PC-9 (cell line): Measurements from ENCODE around the gene GABARAP. TPM values are rescaled to one million over a fixed set of nuclear protein-coding genes. Genes with fewer than 3 reads are reported as not detected.
A peak's percentile ranks its signal among the peaks of the same experiment; 100 is the strongest.
"Not testable (repeated sequence)": the region's sequence is repeated elsewhere in the genome, so short reads cannot be mapped to it uniquely, and the experiment has no call there.

Experiments used
- BruUV-seq: library from RNA; stranded (reverse); fragments of 400-500 nt; replicated peaks from 2 replicates; lab custom pipeline; 2021; lab: Mats Ljungman, UMichigan
- CTCF ChIA-PET: fragments of 300-600 bp; sonication (Branson Sonifier 250); formaldehyde crosslinking; loops from one replicate; lab custom pipeline; 2022; ENCODE audit warnings: antibody characterized with exemption; lab: Charles Lee
- POLR2A ChIA-PET: fragments of 300-600 bp; sonication (Branson Sonifier 250); formaldehyde crosslinking; loops from one replicate; lab custom pipeline; 2022; ENCODE audit warnings: antibody characterized with exemption; ENCODE audit not compliant: unreplicated experiment; lab: Charles Lee
- DNase-seq, 2 experiments: peaks; one replicate each; pipeline versions ENCODE4 v3.0.0 to v3.0.0-alpha.2; 2015 to 2022; ENCODE audit warnings: mixed read lengths in 1 of 2
- H2AFZ ChIP-seq: fragments of 200-600 bp; sonication (generic); 2 replicates; pipeline ENCODE4 v1.8.1; 2017; ENCODE audit warnings: antibody characterized with exemption
- H3F3A ChIP-seq: fragments of 200-600 bp; sonication (generic); 2 replicates; pipeline ENCODE4 v1.8.1; 2017; ENCODE audit warnings: antibody characterized with exemption, mild to moderate bottlenecking, low read depth; ENCODE audit not compliant: insufficient read depth
- H3K27ac ChIP-seq: fragments of 200-600 bp; sonication (generic); 2 replicates; pipeline ENCODE4 v1.6.1; 2016; ENCODE audit warnings: mixed run types
- H3K27me3 ChIP-seq: fragments of 200-600 bp; sonication (generic); 2 replicates; pipeline ENCODE4 v1.6.1; 2016; ENCODE audit warnings: low read depth, mixed run types; ENCODE audit not compliant: insufficient read depth
- H3K36me3 ChIP-seq: fragments of 200-600 bp; sonication (generic); 2 replicates; pipeline ENCODE4 v1.6.1; 2016; ENCODE audit warnings: low read depth, mixed run types
- H3K4me1 ChIP-seq: fragments of 200-600 bp; sonication (generic); replicated peaks from 2 replicates; pipeline ENCODE4 v1.6.1; 2016; ENCODE audit warnings: mixed run types; ENCODE audit not compliant: insufficient read depth
- H3K4me2 ChIP-seq: fragments of 200-600 bp; sonication (generic); 2 replicates; pipeline ENCODE4 v1.6.1; 2017; ENCODE audit warnings: mixed run types
- H3K4me3 ChIP-seq: fragments of 200-600 bp; sonication (generic); 2 replicates; pipeline ENCODE4 v1.6.1; 2016; ENCODE audit warnings: mixed run types
- H3K79me2 ChIP-seq: fragments of 200-600 bp; sonication (generic); 2 replicates; pipeline ENCODE4 v1.6.1; 2017; ENCODE audit warnings: low read depth, mixed run types
- H3K9me2 ChIP-seq: fragments of 200-600 bp; sonication (generic); 2 replicates; pipeline ENCODE4 v1.8.1; 2017; ENCODE audit warnings: mild to moderate bottlenecking; ENCODE audit not compliant: insufficient read depth
- H3K9me3 ChIP-seq: fragments of 200-600 bp; sonication (generic); 2 replicates; pipeline ENCODE4 v1.8.1; 2016; ENCODE audit warnings: low read depth; ENCODE audit not compliant: insufficient read depth
- H4K20me1 ChIP-seq: fragments of 200-600 bp; sonication (generic); 2 replicates; pipeline ENCODE4 v1.8.1; 2017; ENCODE audit not compliant: insufficient read depth
- EZH2 ChIP-seq: fragments of 200-600 bp; sonication (generic); IDR thresholded peaks from 2 replicates; pipeline ENCODE4 v1.8.0; 2017; ENCODE audit warnings: antibody characterized with exemption, low read depth
- intact Hi-C: fragments of 100-400 bp; cut with micrococcal nuclease; formaldehyde crosslinking; loops from one replicate; pipeline ENCODE4 v1.10.0; 2022; ENCODE audit not compliant: unreplicated experiment
- total RNA-seq: library from RNA; stranded (reverse); gene quantifications from 2 replicates; pipeline ENCODE4 v1.2.3, GENCODE V29; 2021
- TF ChIP-seq, protein P1 (sequence below): fragments of 200-600 bp; sonication (generic); conservative IDR thresholded peaks from 2 replicates; pipeline ENCODE4 v1.6.1; 2017; ENCODE audit warnings: mixed run types, antibody characterized with exemption, mild to moderate bottlenecking, moderate library complexity

The GABARAP gene
- total RNA-seq, 1 experiment from 2014 or later = 424 TPM

DNA sequence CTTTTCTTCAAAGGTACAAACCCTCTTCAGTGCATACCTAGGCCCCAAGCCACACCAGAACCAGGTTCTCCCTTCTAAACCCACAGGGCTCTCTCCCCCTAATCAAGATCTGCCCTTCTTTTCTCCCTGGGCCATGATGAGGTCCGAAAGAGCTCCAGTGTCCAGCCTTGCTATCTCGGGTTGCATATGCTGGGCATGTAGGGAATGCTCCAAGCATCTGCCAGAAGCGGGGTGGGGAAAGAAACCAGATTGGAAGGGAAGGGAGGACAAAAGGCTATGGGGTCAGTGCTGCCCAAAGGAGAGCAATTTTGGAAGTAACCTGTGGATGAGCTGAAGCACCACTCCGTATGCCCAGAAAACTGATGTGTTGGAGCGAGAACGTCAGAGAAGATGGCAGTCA lies 7.0 kb upstream of the GABARAP start:
- ChIA-PET POLR2A (interaction anchor here (0.6 kb wide), 1 partner anchor 439 kb away, joined by 4 read pairs; no protein-coding TSS in a partner anchor), CTCF (no interaction called here)
- peaks cover 64% of the 10 kb centered on the region for H3K79me2 ChIP-seq
- H3K27ac ChIP-seq = no peak overlapping the region
- H2AFZ ChIP-seq = no peak overlapping the region
- BruUV-seq = no TSS peak
- no peaks in the 10 kb centered on the region for H3K9me3 ChIP-seq
- H3K4me1 ChIP-seq = peaks cover 27% of the 10 kb centered on the region
- peak overlapping the region; percentile 90 for H3K4me2 ChIP-seq
- H3K9me2 ChIP-seq = no peaks in the 10 kb centered on the region
- peaks cover 6% of the 10 kb centered on the region; the same call in 1 of the 2 replicates for H4K20me1 ChIP-seq
- peaks cover 15% of the 10 kb centered on the region; the same call in 1 of the 2 replicates for H3K36me3 ChIP-seq
- TF ChIP-seq, protein P1, sequence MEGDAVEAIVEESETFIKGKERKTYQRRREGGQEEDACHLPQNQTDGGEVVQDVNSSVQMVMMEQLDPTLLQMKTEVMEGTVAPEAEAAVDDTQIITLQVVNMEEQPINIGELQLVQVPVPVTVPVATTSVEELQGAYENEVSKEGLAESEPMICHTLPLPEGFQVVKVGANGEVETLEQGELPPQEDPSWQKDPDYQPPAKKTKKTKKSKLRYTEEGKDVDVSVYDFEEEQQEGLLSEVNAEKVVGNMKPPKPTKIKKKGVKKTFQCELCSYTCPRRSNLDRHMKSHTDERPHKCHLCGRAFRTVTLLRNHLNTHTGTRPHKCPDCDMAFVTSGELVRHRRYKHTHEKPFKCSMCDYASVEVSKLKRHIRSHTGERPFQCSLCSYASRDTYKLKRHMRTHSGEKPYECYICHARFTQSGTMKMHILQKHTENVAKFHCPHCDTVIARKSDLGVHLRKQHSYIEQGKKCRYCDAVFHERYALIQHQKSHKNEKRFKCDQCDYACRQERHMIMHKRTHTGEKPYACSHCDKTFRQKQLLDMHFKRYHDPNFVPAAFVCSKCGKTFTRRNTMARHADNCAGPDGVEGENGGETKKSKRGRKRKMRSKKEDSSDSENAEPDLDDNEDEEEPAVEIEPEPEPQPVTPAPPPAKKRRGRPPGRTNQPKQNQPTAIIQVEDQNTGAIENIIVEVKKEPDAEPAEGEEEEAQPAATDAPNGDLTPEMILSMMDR = no peak
- no peak for TF ChIP-seq EZH2
- H3K4me3 ChIP-seq = no peak overlapping the region; the same call in 1 of the 2 replicates
- H3K27me3 ChIP-seq = no peaks in the 10 kb centered on the region
- DNase-seq = no peak
- intact Hi-C loops = no loop called here
- H3F3A ChIP-seq = peaks cover 42% of the 10 kb centered on the region

DNA sequence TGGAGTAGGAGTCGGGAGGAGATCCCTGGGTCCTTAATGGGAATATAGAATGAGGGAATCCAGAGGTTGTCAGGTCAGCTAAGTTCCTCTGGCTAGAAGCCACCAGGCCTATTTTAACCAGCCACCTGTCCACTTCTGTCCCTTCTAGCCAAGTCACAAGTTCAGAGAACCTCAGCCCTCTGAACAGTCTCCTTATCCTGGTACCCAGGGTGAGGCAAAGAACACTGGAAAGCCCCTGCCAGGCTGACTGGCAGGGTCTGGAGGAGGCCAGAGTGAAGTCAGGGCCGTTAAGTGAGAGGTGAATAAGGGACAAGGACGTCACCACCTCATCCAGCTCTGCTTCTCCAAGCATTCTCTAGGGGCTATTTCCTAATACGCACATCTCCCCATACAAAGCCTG lies 6.5 kb upstream of the GABARAP start:
- no peaks in the 10 kb centered on the region for H3K9me3 ChIP-seq
- no peaks in the 10 kb centered on the region for H3K9me2 ChIP-seq
- H3K4me1 ChIP-seq = peaks cover 24% of the 10 kb centered on the region
- intact Hi-C loops = no loop called here
- H3K4me3 ChIP-seq = no peak overlapping the region
- no peak overlapping the region for H3K27ac ChIP-seq
- H3F3A ChIP-seq = peaks cover 39% of the 10 kb centered on the region
- POLR2A ChIA-PET = no interaction called here
- peaks cover 13% of the 10 kb centered on the region; the same call in 1 of the 2 replicates for H3K36me3 ChIP-seq
- no peaks in the 10 kb centered on the region for H3K27me3 ChIP-seq
- CTCF ChIA-PET = no interaction called here
- 0 out of 2 replicates have a peak overlapping the region, but pooled peaks have one; percentile 90 for H3K4me2 ChIP-seq
- H3K79me2 ChIP-seq = peaks cover 60% of the 10 kb centered on the region
- TF ChIP-seq EZH2 = no peak
- H4K20me1 ChIP-seq = peaks cover 6% of the 10 kb centered on the region; the same call in 1 of the 2 replicates
- DNase-seq = no peak
- H2AFZ ChIP-seq = no peak overlapping the region
- no TSS peak for BruUV-seq

DNA sequence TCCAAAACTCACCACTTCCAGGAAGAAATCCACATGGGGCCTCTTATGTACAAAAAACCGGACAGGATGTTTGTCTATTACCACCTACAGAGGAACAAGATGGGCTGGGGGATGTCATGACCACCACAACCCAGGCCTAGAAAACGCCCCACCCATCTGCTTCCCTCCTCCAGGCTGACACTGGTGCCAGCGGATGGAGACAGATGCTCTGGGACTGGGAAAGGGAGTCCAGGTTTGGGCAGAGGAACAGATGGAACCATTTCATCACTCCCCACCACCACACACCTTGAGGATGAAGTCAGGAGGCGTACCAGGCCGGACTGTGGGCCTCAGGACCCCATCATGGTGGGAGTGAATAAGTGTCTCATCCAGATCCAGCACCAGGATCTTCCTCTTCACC lies 4.5 kb upstream of the GABARAP start:
- Histone ChIP-seq H3K9me3 (no peaks in the 10 kb centered on the region), H3K4me1 (peaks cover 22% of the 10 kb centered on the region), H3K27ac (no peak overlapping the region), H3K4me3 (no peak overlapping the region), H3K4me2 (no peak overlapping the region), H3K79me2 (peaks cover 50% of the 10 kb centered on the region), H3K27me3 (no peaks in the 10 kb centered on the region), H3K36me3 (peaks cover 13% of the 10 kb centered on the region; the same call in 1 of the 2 replicates), H4K20me1 (peaks cover 6% of the 10 kb centered on the region; the same call in 1 of the 2 replicates), H2AFZ (no peak overlapping the region), H3K9me2 (no peaks in the 10 kb centered on the region), H3F3A (peaks cover 42% of the 10 kb centered on the region)
- BruUV-seq = no TSS peak
- DNase-seq = no peak
- ChIA-PET POLR2A (interaction anchor here (0.6 kb wide), 1 partner anchor 99 kb away, joined by 13 read pairs; no protein-coding TSS in a partner anchor), CTCF (no interaction called here)
- TF ChIP-seq, protein P1 = no peak
- TF ChIP-seq EZH2 = no peak
- intact Hi-C loops = no loop called here

DNA sequence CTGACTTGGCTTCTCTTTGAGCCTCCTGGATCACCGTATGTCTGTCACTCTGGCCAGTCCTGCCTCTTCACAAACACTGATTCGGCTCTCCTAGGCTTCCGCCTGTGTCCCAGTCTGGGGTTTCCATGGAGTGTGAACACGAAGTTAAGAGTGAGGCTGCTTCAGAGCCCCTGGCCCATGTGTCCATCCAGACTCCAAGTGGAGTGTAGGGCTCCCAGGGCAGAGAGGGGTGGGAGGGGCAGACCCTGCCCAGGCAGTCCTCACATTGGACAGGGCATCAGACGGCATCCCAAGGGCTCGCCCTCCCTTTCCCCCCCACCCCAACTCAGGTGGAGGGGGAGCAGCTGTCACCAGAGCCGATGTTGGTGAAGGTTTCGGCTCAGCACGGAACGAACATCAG lies 1.6 kb upstream of the GABARAP start:
- H3K79me2 ChIP-seq = peaks cover 47% of the 10 kb centered on the region
- intact Hi-C loops, H3K4me3 ChIP-seq, H3K27ac ChIP-seq, POLR2A ChIA-PET, H3K4me2 ChIP-seq, H3K27me3 ChIP-seq, BruUV-seq, H3K9me2 ChIP-seq, H4K20me1 ChIP-seq, DNase-seq, H3K9me3 ChIP-seq, H2AFZ ChIP-seq: not testable (repeated sequence)
- CTCF ChIA-PET = interaction anchor here (0.6 kb wide), 1 partner anchor 444 kb away, joined by 4 read pairs; no protein-coding TSS in a partner anchor
- H3K4me1 ChIP-seq = peaks cover 22% of the 10 kb centered on the region
- H3K36me3 ChIP-seq = peaks cover 23% of the 10 kb centered on the region; the same call in 1 of the 2 replicates
- peaks cover 57% of the 10 kb centered on the region for H3F3A ChIP-seq
